A673 (cell line): ENCODE data around the gene DIS3L2. TPM values are rescaled to one million over a fixed set of nuclear protein-coding genes. Genes with fewer than 3 reads are reported as not detected.

Source experiments
- BruUV-seq: library from RNA; stranded (reverse); fragments of 400-500 nt; replicated peaks from 2 replicates; lab custom pipeline; 2021; lab: Mats Ljungman, UMichigan
- CTCF ChIA-PET: fragments of 300-600 bp; sonication (Branson Sonifier 250); formaldehyde crosslinking; loops from one replicate; lab custom pipeline; 2022; ENCODE audit warnings: antibody characterized with exemption; lab: Charles Lee
- POLR2A ChIA-PET: fragments of 300-600 bp; sonication (Branson Sonifier 250); formaldehyde crosslinking; loops from one replicate; lab custom pipeline; 2022; ENCODE audit warnings: antibody characterized with exemption; ENCODE audit not compliant: low non-redundant PET; lab: Charles Lee
- DNase-seq: peaks from one replicate; pipeline ENCODE4 v3.0.0-alpha.2; 2015; ENCODE audit warnings: low spot score
- H3K27ac ChIP-seq: fragments of 200-600 bp; sonication (generic); 2 replicates; pipeline ENCODE4 v1.5.1; 2016; ENCODE audit warnings: mixed run types, low read depth, mild to moderate bottlenecking, mixed read lengths, antibody characterized with exemption, low read length; ENCODE audit not compliant: poor library complexity, severe bottlenecking
- H3K27me3 ChIP-seq: fragments of 200-600 bp; sonication (generic); replicated peaks from 2 replicates; pipeline ENCODE4 v1.6.1; 2017; ENCODE audit warnings: mixed run types, low read depth, mild to moderate bottlenecking, mixed read lengths, antibody characterized with exemption, low read length; ENCODE audit not compliant: insufficient read depth, poor library complexity
- H3K36me3 ChIP-seq: fragments of 200-600 bp; sonication (generic); 2 replicates; pipeline ENCODE4 v1.6.1; 2016; ENCODE audit warnings: mixed run types, mild to moderate bottlenecking, mixed read lengths, antibody characterized with exemption, low read length; ENCODE audit not compliant: insufficient read depth, poor library complexity, severe bottlenecking
- H3K4me1 ChIP-seq: fragments of 200-600 bp; sonication (generic); 2 replicates; pipeline ENCODE4 v1.6.1; 2017; ENCODE audit warnings: mixed run types, mild to moderate bottlenecking, mixed read lengths, antibody characterized with exemption, low read length; ENCODE audit not compliant: insufficient read depth, poor library complexity, severe bottlenecking
- H3K4me3 ChIP-seq: fragments of 200-600 bp; sonication (generic); 2 replicates; pipeline ENCODE4 v1.5.1; 2016; ENCODE audit warnings: low read depth, mixed run types, mild to moderate bottlenecking, mixed read lengths, low read length; ENCODE audit not compliant: poor library complexity, severe bottlenecking
- H3K9me3 ChIP-seq: fragments of 200-600 bp; sonication (generic); 2 replicates; pipeline ENCODE4 v1.6.1; 2016; ENCODE audit warnings: mixed run types, low read depth, mild to moderate bottlenecking, mixed read lengths, antibody characterized with exemption, low read length; ENCODE audit not compliant: poor library complexity, severe bottlenecking
- EZH2 ChIP-seq: fragments of 200-600 bp; sonication (generic); IDR thresholded peaks from 2 replicates; pipeline ENCODE4 v1.6.1; 2017; ENCODE audit warnings: borderline replicate concordance, low read depth, mild to moderate bottlenecking, mixed read lengths, antibody characterized with exemption, low read length; ENCODE audit not compliant: poor library complexity, severe bottlenecking
- intact Hi-C: fragments of 100-400 bp; cut with micrococcal nuclease; formaldehyde crosslinking; loops from one replicate; pipeline ENCODE4 v1.10.0; 2022; ENCODE audit not compliant: unreplicated experiment
- total RNA-seq: library from RNA; stranded (reverse); gene quantifications from 2 replicates; pipeline ENCODE4 v1.2.3, GENCODE V29; 2021
- TF ChIP-seq, protein P1 (sequence below): fragments of 300-800, 200-600 bp; sonication (generic); conservative IDR thresholded peaks from 2 replicates; pipeline ENCODE4 v1.5.1; 2017; ENCODE audit warnings: low read depth, mild to moderate bottlenecking, antibody characterized with exemption, low read length, moderate library complexity, mixed read lengths

Gene DIS3L2
- total RNA-seq, 1 experiment from 2014 or later, result 38.7 TPM

DNA sequence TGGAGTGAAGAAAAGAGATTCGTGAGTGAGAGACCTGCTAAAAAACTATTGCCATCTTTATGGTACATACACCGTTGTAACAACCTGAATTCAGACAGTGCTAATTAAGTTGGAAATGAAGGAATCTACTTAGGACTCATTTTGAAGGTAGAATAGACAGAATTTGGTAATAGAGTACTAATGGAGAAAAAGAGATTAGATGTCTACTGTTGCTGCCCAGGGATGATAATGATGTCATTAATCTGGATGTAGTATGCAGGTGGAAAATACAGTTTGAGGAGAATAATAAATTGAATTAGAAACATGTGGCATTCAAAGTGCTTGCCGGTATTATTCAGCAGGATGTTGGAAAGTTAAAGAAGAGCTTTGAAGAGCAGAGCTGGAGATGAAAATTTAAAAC is 44.7 kb downstream of the DIS3L2 start:
- ChIA-PET CTCF (no interaction called here), POLR2A (no interaction called here)
- no peaks in the 10 kb centered on the region for H3K27me3 ChIP-seq
- no peak for DNase-seq
- intact Hi-C loops, result no loop called here
- no peak overlapping the region for H3K4me3 ChIP-seq
- no peaks in the 10 kb centered on the region for H3K36me3 ChIP-seq
- H3K9me3 ChIP-seq, result no peaks in the 10 kb centered on the region
- no peak overlapping the region for H3K27ac ChIP-seq
- H3K4me1 ChIP-seq, result no peaks in the 10 kb centered on the region
- no TSS peak for BruUV-seq
- TF ChIP-seq, protein P1, sequence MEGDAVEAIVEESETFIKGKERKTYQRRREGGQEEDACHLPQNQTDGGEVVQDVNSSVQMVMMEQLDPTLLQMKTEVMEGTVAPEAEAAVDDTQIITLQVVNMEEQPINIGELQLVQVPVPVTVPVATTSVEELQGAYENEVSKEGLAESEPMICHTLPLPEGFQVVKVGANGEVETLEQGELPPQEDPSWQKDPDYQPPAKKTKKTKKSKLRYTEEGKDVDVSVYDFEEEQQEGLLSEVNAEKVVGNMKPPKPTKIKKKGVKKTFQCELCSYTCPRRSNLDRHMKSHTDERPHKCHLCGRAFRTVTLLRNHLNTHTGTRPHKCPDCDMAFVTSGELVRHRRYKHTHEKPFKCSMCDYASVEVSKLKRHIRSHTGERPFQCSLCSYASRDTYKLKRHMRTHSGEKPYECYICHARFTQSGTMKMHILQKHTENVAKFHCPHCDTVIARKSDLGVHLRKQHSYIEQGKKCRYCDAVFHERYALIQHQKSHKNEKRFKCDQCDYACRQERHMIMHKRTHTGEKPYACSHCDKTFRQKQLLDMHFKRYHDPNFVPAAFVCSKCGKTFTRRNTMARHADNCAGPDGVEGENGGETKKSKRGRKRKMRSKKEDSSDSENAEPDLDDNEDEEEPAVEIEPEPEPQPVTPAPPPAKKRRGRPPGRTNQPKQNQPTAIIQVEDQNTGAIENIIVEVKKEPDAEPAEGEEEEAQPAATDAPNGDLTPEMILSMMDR, result no peak
- no peak for TF ChIP-seq EZH2

DNA sequence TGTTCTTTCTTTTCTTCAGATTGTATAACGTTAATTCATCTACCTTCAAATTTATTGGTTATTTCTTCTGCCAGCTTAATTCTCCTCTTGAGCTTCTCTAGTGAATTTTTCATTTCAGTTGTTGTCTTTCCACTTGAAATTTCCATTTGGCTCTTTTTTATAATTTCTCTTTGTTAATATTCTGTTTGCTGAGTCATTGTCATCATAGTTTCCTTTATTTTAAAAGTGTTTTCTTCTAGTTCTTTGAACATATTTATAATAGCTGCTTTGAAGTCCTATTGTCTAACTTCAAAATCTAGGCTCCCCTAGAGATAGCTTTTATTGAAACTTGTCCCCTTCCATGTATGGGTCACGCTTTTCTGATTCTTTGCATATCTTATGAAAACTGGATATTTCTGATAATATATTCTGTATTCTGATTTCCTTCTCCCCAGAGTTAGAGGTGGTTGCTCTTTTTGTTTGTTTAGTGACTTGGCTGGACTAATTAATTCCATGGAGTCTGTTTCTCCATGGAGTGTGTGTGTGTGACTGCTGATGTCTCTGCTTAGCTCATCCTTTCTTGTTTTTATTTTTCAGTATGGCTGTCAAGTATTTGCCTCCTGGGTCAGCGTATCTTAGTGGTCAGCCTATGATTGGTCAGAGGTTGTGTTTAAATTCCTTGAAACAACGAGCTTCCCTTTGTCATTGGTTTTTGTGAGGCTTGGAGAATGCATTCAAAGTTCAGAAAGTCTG is 47.6 kb downstream of the DIS3L2 start:
- DNase-seq, result no peak
- ChIA-PET CTCF (interaction anchor here (0.6 kb wide), 1 partner anchor 598 kb away, joined by 8 read pairs; no protein-coding TSS in a partner anchor), POLR2A (no interaction called here)
- BruUV-seq, result no TSS peak
- Histone ChIP-seq H3K36me3 (no peaks in the 10 kb centered on the region), H3K4me3 (no peak overlapping the region), H3K9me3 (no peaks in the 10 kb centered on the region), H3K4me1 (no peaks in the 10 kb centered on the region), H3K27ac (no peak overlapping the region), H3K27me3 (no peaks in the 10 kb centered on the region)
- TF ChIP-seq, protein P1, result no peak
- TF ChIP-seq EZH2, result no peak
- intact Hi-C loops, result no loop called here

DNA sequence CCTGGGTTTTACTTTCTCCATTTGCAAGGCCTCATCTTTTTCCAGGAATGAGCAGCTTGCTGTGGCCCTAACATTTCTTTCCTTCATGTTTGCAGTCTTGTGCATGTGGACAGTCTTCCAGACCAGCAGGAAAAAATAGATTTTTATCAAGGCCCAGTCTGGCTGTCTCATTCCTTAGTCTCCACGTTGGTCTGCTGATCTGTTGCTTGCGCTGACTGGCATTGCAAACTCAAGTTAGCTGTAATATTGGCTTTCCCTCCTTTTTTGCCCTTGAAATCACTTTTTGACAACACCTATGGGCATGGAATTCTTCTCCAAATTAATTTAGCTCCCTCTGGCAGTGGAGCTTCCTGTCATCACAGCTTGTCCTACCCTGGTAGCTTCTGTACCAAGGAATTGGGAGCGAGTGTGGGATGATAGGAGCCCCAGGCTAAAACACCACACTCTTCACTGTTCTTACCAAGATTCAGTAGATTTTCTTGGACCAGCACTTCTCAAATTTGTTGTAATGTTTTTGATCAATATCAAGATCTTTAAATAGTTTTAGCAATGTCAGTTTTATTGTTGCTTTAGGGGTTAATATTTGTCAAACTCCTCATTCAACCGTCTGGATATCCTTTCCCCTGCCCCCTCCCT is 48.2 kb downstream of the DIS3L2 start:
- POLR2A ChIA-PET, result no interaction called here
- CTCF ChIA-PET, result no interaction called here
- no peak for DNase-seq
- no peak overlapping the region for H3K27ac ChIP-seq
- no peaks in the 10 kb centered on the region for H3K9me3 ChIP-seq
- no peaks in the 10 kb centered on the region for H3K36me3 ChIP-seq
- no TSS peak for BruUV-seq
- H3K4me1 ChIP-seq, result no peaks in the 10 kb centered on the region
- no peak overlapping the region for H3K4me3 ChIP-seq
- intact Hi-C loops, result no loop called here
- no peaks in the 10 kb centered on the region for H3K27me3 ChIP-seq
- TF ChIP-seq, protein P1, result no peak
- no peak for TF ChIP-seq EZH2
